IMR-90 (cell line): ENCODE data around the gene CRCP. TPM values are rescaled to one million over a fixed set of nuclear protein-coding genes. Genes with fewer than 3 reads are reported as not detected.

ENCODE experiments used
- ATAC-seq: fragments of 200-7000 bp; cut with Tn5 transposase; 2 replicates; pipeline ENCODE4 v1.9.1; 2020; ENCODE audit warnings: low read depth, mild to moderate bottlenecking, moderate library complexity
- BruUV-seq: library from RNA; stranded (reverse); fragments of 400-500 nt; replicated peaks from 2 replicates; lab custom pipeline; 2021; lab: Mats Ljungman, UMichigan
- CTCF ChIA-PET: fragments of 300-600 bp; formaldehyde crosslinking; extraction: SDS; loops from one replicate; lab custom pipeline; 2021; ENCODE audit warnings: antibody characterized with exemption; lab: Yijun Ruan, JAX
- POLR2A ChIA-PET: fragments of 300-600 bp; sonication (Branson Sonifier 250); formaldehyde crosslinking; loops from one replicate; lab custom pipeline; 2022; ENCODE audit warnings: antibody characterized with exemption; ENCODE audit not compliant: unreplicated experiment; lab: Charles Lee
- DNase-seq: peaks from one replicate; pipeline ENCODE4 v3.0.0; 2013
- H2AFZ ChIP-seq: replicated peaks from 2 replicates; pipeline ENCODE3; 2013; ENCODE audit warnings: low read length, mild to moderate bottlenecking; ENCODE audit not compliant: poor library complexity
- H2AK5ac ChIP-seq: 2 replicates; pipeline ENCODE4 v1.6.1; 2013; ENCODE audit warnings: low read depth, low read length, inconsistent platforms
- H2AK9ac ChIP-seq: replicated peaks from 2 replicates; pipeline ENCODE3; 2013; ENCODE audit warnings: mild to moderate bottlenecking, low read depth, low read length, moderate library complexity; ENCODE audit not compliant: poor library complexity
- H2BK120ac ChIP-seq: 2 replicates; pipeline ENCODE4 v1.6.1; 2013; ENCODE audit warnings: low read depth, low read length, inconsistent platforms
- H2BK15ac ChIP-seq: 3 replicates; pipeline ENCODE4 v1.6.1; 2013; ENCODE audit warnings: low read depth, low read length, inconsistent platforms
- H2BK20ac ChIP-seq: 2 replicates; pipeline ENCODE4 v1.6.1; 2013; ENCODE audit warnings: low read depth, mild to moderate bottlenecking, inconsistent platforms, low read length, moderate library complexity
- H2BK5ac ChIP-seq: 2 replicates; pipeline ENCODE4 v1.6.1; 2013; ENCODE audit warnings: mild to moderate bottlenecking, low read depth, low read length, inconsistent platforms; ENCODE audit not compliant: poor library complexity, severe bottlenecking
- H3K14ac ChIP-seq: replicated peaks from 2 replicates; pipeline ENCODE4 v1.6.1; 2013; ENCODE audit warnings: low read depth, low read length, inconsistent platforms
- H3K18ac ChIP-seq: 2 replicates; pipeline ENCODE4 v1.6.1; 2013; ENCODE audit warnings: low read depth, low read length, control low read depth
- H3K23ac ChIP-seq: 2 replicates; pipeline ENCODE4 v1.6.1; 2013; ENCODE audit warnings: low read depth, low read length, inconsistent platforms
- H3K27ac ChIP-seq: 2 replicates; pipeline ENCODE4 v1.5.1; 2013; ENCODE audit warnings: mild to moderate bottlenecking, control low read depth, low read length; ENCODE audit not compliant: insufficient read depth
- H3K27me3 ChIP-seq: 2 replicates; pipeline ENCODE4 v1.6.1; 2013; ENCODE audit warnings: low read length; ENCODE audit not compliant: control insufficient read depth, insufficient read depth
- H3K36me3 ChIP-seq: 2 replicates; pipeline ENCODE4 v1.6.1; 2013; ENCODE audit warnings: low read length, mixed read lengths; ENCODE audit not compliant: control insufficient read depth, insufficient read depth
- H3K4ac ChIP-seq: 2 replicates; pipeline ENCODE4 v1.6.1; 2013; ENCODE audit warnings: low read depth, low read length, inconsistent platforms
- H3K4me1 ChIP-seq: 2 replicates; pipeline ENCODE4 v1.6.1; 2013; ENCODE audit warnings: low read length, mixed read lengths; ENCODE audit not compliant: control insufficient read depth, insufficient read depth
- H3K4me2 ChIP-seq: 2 replicates; pipeline ENCODE4 v1.6.1; 2013; ENCODE audit warnings: low read depth, mild to moderate bottlenecking, control low read depth, low read length, moderate library complexity
- H3K4me3 ChIP-seq: 2 replicates; pipeline ENCODE4 v1.5.1; 2013; ENCODE audit warnings: low read depth, mild to moderate bottlenecking, control low read depth, low read length, moderate library complexity; ENCODE audit not compliant: insufficient read depth
- H3K56ac ChIP-seq: 2 replicates; pipeline ENCODE4 v1.6.1; 2013; ENCODE audit warnings: low read length, inconsistent platforms; ENCODE audit not compliant: insufficient read depth; ENCODE audit errors: extremely low read depth
- H3K79me1 ChIP-seq, 2 experiments: 2 replicates each; pipeline ENCODE4 v1.6.1; 2013; ENCODE audit warnings: low read length in 2 of 2, inconsistent platforms in 1 of 2, low read depth in 1 of 2
- H3K9ac ChIP-seq: 2 replicates; pipeline ENCODE4 v1.6.1; 2013; ENCODE audit warnings: low read depth, low read length, control low read depth
- H3K9me1 ChIP-seq: 2 replicates; pipeline ENCODE4 v1.6.1; 2013; ENCODE audit warnings: low read length, inconsistent platforms; ENCODE audit not compliant: insufficient read depth
- H3K9me3 ChIP-seq: 2 replicates; pipeline ENCODE4 v1.6.1; 2013; ENCODE audit warnings: low read length; ENCODE audit not compliant: control insufficient read depth, insufficient read depth
- H4K20me1 ChIP-seq: 2 replicates; pipeline ENCODE4 v1.6.1; 2013; ENCODE audit warnings: low read length, inconsistent platforms; ENCODE audit not compliant: insufficient read depth
- H4K5ac ChIP-seq: 2 replicates; pipeline ENCODE4 v1.6.1; 2013; ENCODE audit warnings: mild to moderate bottlenecking, low read depth, low read length, control low read depth
- H4K8ac ChIP-seq, 2 experiments: 2 replicates each; pipeline ENCODE4 v1.6.1; 2013; ENCODE audit warnings: low read depth in 2 of 2, low read length in 2 of 2, control low read depth in 1 of 2, inconsistent platforms in 1 of 2
- H4K91ac ChIP-seq: 2 replicates; pipeline ENCODE4 v1.6.1; 2013; ENCODE audit warnings: low read depth, low read length, inconsistent platforms; ENCODE audit not compliant: insufficient read depth
- CTCF ChIP-seq: conservative IDR thresholded peaks from 2 replicates; pipeline ENCODE4 v1.5.1; 2012; ENCODE audit warnings: mild to moderate bottlenecking, low read depth, low read length, improper control_type of control experiment
- MAFK ChIP-seq: IDR thresholded peaks from 2 replicates; pipeline ENCODE4 v1.6.1; 2012; ENCODE audit warnings: low read depth, low read length, improper control_type of control experiment
- NFE2L2 ChIP-seq: fragments of 150-350 bp; IDR thresholded peaks from 2 replicates; pipeline ENCODE4 v1.6.1; 2016; ENCODE audit warnings: low read depth, mild to moderate bottlenecking, low read length
- RAD21 ChIP-seq: IDR thresholded peaks from 2 replicates; pipeline ENCODE4 v1.6.1; 2012; ENCODE audit warnings: low read length, improper control_type of control experiment
- SMC3 ChIP-seq: fragments of 150-350 bp; IDR thresholded peaks from 2 replicates; pipeline ENCODE4 v1.6.1; 2016; ENCODE audit warnings: low read depth, mild to moderate bottlenecking, antibody characterized with exemption, low read length, moderate library complexity
- WGBS, 2 experiments: methylation state at CpG; one replicate each; pipeline versions ENCODE4 v1.1.5 to v1.1.7; 2013; ENCODE audit warnings: missing lambda C conversion rate in 2 of 2; ENCODE audit not compliant: insufficient read length in 1 of 2; ENCODE audit errors: extremely low coverage in 2 of 2; 5-methylcytosine and 5-hydroxymethylcytosine counted together
- dilution Hi-C: fragments of 300-500 bp; cut with HindIII; formaldehyde crosslinking; loops from one replicate; pipeline ENCODE4 v1.14.3; 2018; ENCODE audit warnings: low sequenced_read_pairs; ENCODE audit not compliant: unreplicated experiment
- in situ Hi-C: fragments of 300-500 bp; cut with MboI; formaldehyde crosslinking; loops from 3 replicates; pipeline ENCODE4 v1.14.3; 2019; ENCODE audit warnings: low sequenced_read_pairs, inconsistent platforms, mixed read lengths
- intact Hi-C: fragments of 100-400 bp; cut with micrococcal nuclease; formaldehyde crosslinking; loops from 2 replicates; pipeline ENCODE4 v1.10.0; 2022
- polyA plus RNA-seq, 3 experiments: library from polyadenylated mRNA; depleted of rRNA; stranded (reverse); fragments of >200 nt; gene quantifications; 2 replicates each; pipeline ENCODE4 v1.2.3, GENCODE V29; 2012; ENCODE audit warnings: low replicate concordance in 1 of 3
- total RNA-seq: library from RNA; depleted of rRNA; stranded (reverse); fragments of >200 nt; gene quantifications from 2 replicates; pipeline ENCODE4 v1.2.3, GENCODE V29; 2012

Gene CRCP
- total and polyA plus RNA-seq, 2 of the 4 experiments (the other 2 are of a cell fraction) = 22.9 to 37.5 TPM

DNA sequence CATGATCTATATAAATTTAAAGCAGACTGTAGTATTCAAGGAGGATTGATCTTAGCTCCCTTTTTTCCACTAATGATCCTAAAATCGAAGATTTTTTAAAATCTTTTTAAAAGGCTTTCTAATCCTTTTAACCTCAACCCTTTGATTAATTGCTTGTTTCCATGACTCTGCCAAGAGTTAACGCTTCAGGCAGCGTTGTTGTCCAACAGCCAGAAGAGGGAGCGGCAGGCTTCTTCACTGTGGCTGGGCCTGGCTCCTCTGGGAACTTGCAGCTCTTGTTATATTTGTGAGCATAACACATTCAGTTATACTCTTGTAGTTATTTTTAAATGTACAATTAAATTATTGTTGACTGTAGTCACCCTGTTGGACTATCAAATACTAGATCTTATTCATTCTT is 26.3 kb downstream of the CRCP start:
- H3K4me2 ChIP-seq = no peak overlapping the region
- DNase-seq (peak; percentile 84), ATAC-seq (peak; percentile 72)
- peaks cover 26% of the 10 kb centered on the region for H3K4me1 ChIP-seq
- TF ChIP-seq RAD21 (peak; percentile 85), MAFK (no peak), SMC3 (peak; percentile 83), NFE2L2 (peak; percentile 30; the same call in 1 of the 2 replicates), CTCF (peak; percentile 79)
- peaks cover 30% of the 10 kb centered on the region for H3K36me3 ChIP-seq
- H2AK5ac ChIP-seq = no peak overlapping the region
- no peak overlapping the region for H3K9ac ChIP-seq
- H3K56ac ChIP-seq = no peak overlapping the region
- peak overlapping the region; percentile 53; the same call in 1 of the 2 replicates for H2BK120ac ChIP-seq
- H3K9me3 ChIP-seq = no peaks in the 10 kb centered on the region
- no peak overlapping the region for H4K5ac ChIP-seq
- H3K14ac ChIP-seq = no peak overlapping the region
- no peaks in the 10 kb centered on the region for H3K27me3 ChIP-seq
- H2BK5ac ChIP-seq = peak overlapping the region; percentile 48
- in situ Hi-C loops (no loop called here), intact Hi-C loops (loop anchor here (5.0 to 10.0 kb wide), 3 partner anchors 64 to 364 kb away; partner anchors contain the start of gene TPST1), dilution Hi-C loops (no loop called here)
- H2AK9ac ChIP-seq = no peak overlapping the region
- H3K27ac ChIP-seq = no peak overlapping the region; the same call in 1 of the 2 replicates
- no peak overlapping the region for H4K8ac ChIP-seq
- ChIA-PET POLR2A (no interaction called here), CTCF (interaction anchor here (0.5 to 1.5 kb wide), 6 partner anchors 43 to 310 kb away, joined by 3 to 7 read pairs (median 4); partner anchors contain the start of gene TPST1)
- no peak overlapping the region for H3K4ac ChIP-seq
- no peak overlapping the region for H3K4me3 ChIP-seq
- H3K9me1 ChIP-seq = peaks cover 10% of the 10 kb centered on the region
- no peak overlapping the region for H3K18ac ChIP-seq
- no peak overlapping the region for H3K23ac ChIP-seq
- H2BK15ac ChIP-seq = no peak overlapping the region
- no peak overlapping the region for H2AFZ ChIP-seq
- H4K20me1 ChIP-seq = peaks cover 2% of the 10 kb centered on the region; the same call in 1 of the 2 replicates
- WGBS, 2 experiments = no CpG with 5 or more reads among the region's 4 CpGs
- H2BK20ac ChIP-seq = no peak overlapping the region
- peaks cover 27 to 58% of the 10 kb centered on the region in 2 experiments for H3K79me1 ChIP-seq
- no TSS peak for BruUV-seq
- no peak overlapping the region for H4K91ac ChIP-seq
